ENCODE measurements around the gene CTCFL.
"Not testable (repeated sequence)": the region's sequence is repeated elsewhere in the genome, so short reads cannot be mapped to it uniquely, and the experiment has no call there.

Gene CTCFL

GRCh38 chr20:57498425-57499400, 26.2 kb downstream of the CTCFL start:
- Mint-ChIP-seq H3K4me1 (ENCODE audit: low read depth) (peaks cover 12% of the 10 kb centered on the region), H3K9me3 (no peaks in the 10 kb centered on the region), H3K27me3 (ENCODE audit: low read depth) (peaks cover 64% of the 10 kb centered on the region), H3K4me3 (no peak overlapping the region), H3K27ac (no peak overlapping the region), H3K36me3 (ENCODE audit: low read depth) (no peaks in the 10 kb centered on the region)

- H3K9me3 Mint-ChIP-seq, result no peaks in the 10 kb centered on the region
- peaks cover 12% of the 10 kb centered on the region for H3K4me1 Mint-ChIP-seq (ENCODE audit: low read depth)
- no peaks in the 10 kb centered on the region for H3K36me3 Mint-ChIP-seq (ENCODE audit: low read depth)
- H3K27ac Mint-ChIP-seq, result no peak overlapping the region
- H3K4me3 Mint-ChIP-seq, result no peak overlapping the region
- peaks cover 61% of the 10 kb centered on the region for H3K27me3 Mint-ChIP-seq (ENCODE audit: low read depth)
Measured at GRCh38 chr20:57496592-57496991, 28.3 kb downstream of the CTCFL start.

GRCh38 chr20:57495978-57496377, 29.0 kb downstream of the CTCFL start:
- Mint-ChIP-seq H3K4me3 (no peak overlapping the region), H3K27me3 (ENCODE audit: low read depth) (peaks cover 57% of the 10 kb centered on the region), H3K36me3 (ENCODE audit: low read depth) (no peaks in the 10 kb centered on the region), H3K4me1 (ENCODE audit: low read depth) (peaks cover 12% of the 10 kb centered on the region), H3K27ac (no peak overlapping the region), H3K9me3 (no peaks in the 10 kb centered on the region)

GRCh38 chr20:57493091-57493615, 31.8 kb downstream of the CTCFL start:
- Mint-ChIP-seq H3K27me3 (ENCODE audit: low read depth) (peaks cover 61% of the 10 kb centered on the region), H3K36me3 (ENCODE audit: low read depth) (no peaks in the 10 kb centered on the region), H3K27ac (no peak overlapping the region), H3K4me1 (ENCODE audit: low read depth) (peaks cover 5% of the 10 kb centered on the region), H3K9me3 (no peaks in the 10 kb centered on the region), H3K4me3 (no peak overlapping the region)

GRCh38 chr20:57491373-57491772, 33.6 kb downstream of the CTCFL start:
- peaks cover 4% of the 10 kb centered on the region for H3K4me1 Mint-ChIP-seq (ENCODE audit: low read depth)
- no peaks in the 10 kb centered on the region for H3K36me3 Mint-ChIP-seq (ENCODE audit: low read depth)
- no peak overlapping the region for H3K27ac Mint-ChIP-seq
- no peak overlapping the region for H3K4me3 Mint-ChIP-seq
- no peaks in the 10 kb centered on the region for H3K9me3 Mint-ChIP-seq
- H3K27me3 Mint-ChIP-seq (ENCODE audit: low read depth), result peaks cover 61% of the 10 kb centered on the region

- H3K27ac Mint-ChIP-seq; H3K4me1 Mint-ChIP-seq (ENCODE audit: low read depth); H3K9me3 Mint-ChIP-seq; H3K4me3 Mint-ChIP-seq; H3K36me3 Mint-ChIP-seq (ENCODE audit: low read depth): not testable (repeated sequence)
- H3K27me3 Mint-ChIP-seq (ENCODE audit: low read depth), result peaks cover 54% of the 10 kb centered on the region
Measured at GRCh38 chr20:57488277-57488676, 36.7 kb downstream of the CTCFL start.

GRCh38 chr20:57485770-57486169, 39.2 kb downstream of the CTCFL start:
- no peaks in the 10 kb centered on the region for H3K36me3 Mint-ChIP-seq (ENCODE audit: low read depth)
- no peaks in the 10 kb centered on the region for H3K4me1 Mint-ChIP-seq (ENCODE audit: low read depth)
- H3K27ac Mint-ChIP-seq, result no peak overlapping the region
- H3K4me3 Mint-ChIP-seq, result no peak overlapping the region
- H3K9me3 Mint-ChIP-seq, result no peaks in the 10 kb centered on the region
- H3K27me3 Mint-ChIP-seq (ENCODE audit: low read depth), result peaks cover 36% of the 10 kb centered on the region

GRCh38 chr20:57484772-57485171, 40.2 kb downstream of the CTCFL start:
- H3K9me3 Mint-ChIP-seq, result no peaks in the 10 kb centered on the region
- no peak overlapping the region for H3K27ac Mint-ChIP-seq
- no peaks in the 10 kb centered on the region for H3K36me3 Mint-ChIP-seq (ENCODE audit: low read depth)

GRCh38 chr20:57483287-57484050, 41.5 kb downstream of the CTCFL start:
- no peak overlapping the region for H3K4me3 Mint-ChIP-seq
- H3K36me3 Mint-ChIP-seq (ENCODE audit: low read depth), result no peaks in the 10 kb centered on the region
- no peaks in the 10 kb centered on the region for H3K4me1 Mint-ChIP-seq (ENCODE audit: low read depth)
- H3K27ac Mint-ChIP-seq, result no peak overlapping the region
- H3K27me3 Mint-ChIP-seq (ENCODE audit: low read depth), result peaks cover 30% of the 10 kb centered on the region
- H3K9me3 Mint-ChIP-seq, result no peaks in the 10 kb centered on the region

More at GRCh38 chr20:57484772-57485171, 40.2 kb downstream of the CTCFL start:
- Mint-ChIP-seq H3K27me3 (ENCODE audit: low read depth) (peaks cover 40% of the 10 kb centered on the region), H3K4me3 (no peak overlapping the region), H3K4me1 (ENCODE audit: low read depth) (no peaks in the 10 kb centered on the region)

- Mint-ChIP-seq H3K36me3 (ENCODE audit: low read depth) (no peaks in the 10 kb centered on the region), H3K9me3 (no peaks in the 10 kb centered on the region), H3K27ac (no peak overlapping the region), H3K27me3 (ENCODE audit: low read depth) (peaks cover 33% of the 10 kb centered on the region), H3K4me3 (no peak overlapping the region), H3K4me1 (ENCODE audit: low read depth) (no peaks in the 10 kb centered on the region)
Measured at GRCh38 chr20:57482796-57483195, 42.1 kb downstream of the CTCFL start.

GRCh38 chr20:57482148-57482547, 42.8 kb downstream of the CTCFL start:
- peaks cover 33% of the 10 kb centered on the region for H3K27me3 Mint-ChIP-seq (ENCODE audit: low read depth)
- H3K9me3 Mint-ChIP-seq, result no peaks in the 10 kb centered on the region
- no peaks in the 10 kb centered on the region for H3K4me1 Mint-ChIP-seq (ENCODE audit: low read depth)
- H3K36me3 Mint-ChIP-seq (ENCODE audit: low read depth), result no peaks in the 10 kb centered on the region
- no peak overlapping the region for H3K27ac Mint-ChIP-seq
- no peak overlapping the region for H3K4me3 Mint-ChIP-seq

GRCh38 chr20:57481281-57481711, 43.6 kb downstream of the CTCFL start:
- H3K9me3 Mint-ChIP-seq, result no peaks in the 10 kb centered on the region
- peaks cover 24% of the 10 kb centered on the region for H3K27me3 Mint-ChIP-seq (ENCODE audit: low read depth)
- no peak overlapping the region for H3K27ac Mint-ChIP-seq
- H3K36me3 Mint-ChIP-seq (ENCODE audit: low read depth), result no peaks in the 10 kb centered on the region
- no peaks in the 10 kb centered on the region for H3K4me1 Mint-ChIP-seq (ENCODE audit: low read depth)
- no peak overlapping the region for H3K4me3 Mint-ChIP-seq

- Mint-ChIP-seq H3K27ac (no peak overlapping the region), H3K4me3 (no peak overlapping the region), H3K36me3 (ENCODE audit: low read depth) (no peaks in the 10 kb centered on the region), H3K4me1 (ENCODE audit: low read depth) (no peaks in the 10 kb centered on the region), H3K9me3 (no peaks in the 10 kb centered on the region), H3K27me3 (ENCODE audit: low read depth) (peaks cover 19% of the 10 kb centered on the region)
Measured at GRCh38 chr20:57480444-57481160, 44.3 kb downstream of the CTCFL start.

- Mint-ChIP-seq H3K36me3 (ENCODE audit: low read depth) (no peaks in the 10 kb centered on the region), H3K4me3 (no peak overlapping the region), H3K27ac (no peak overlapping the region), H3K9me3 (no peaks in the 10 kb centered on the region), H3K4me1 (ENCODE audit: low read depth) (no peaks in the 10 kb centered on the region), H3K27me3 (ENCODE audit: low read depth) (peaks cover 21% of the 10 kb centered on the region)
Measured at GRCh38 chr20:57479196-57479595, 45.7 kb downstream of the CTCFL start.

Data from T-helper 1 cell treated with Interleukin-12 subunit alpha and Interleukin-12 subunit beta and Interleukin-4 antibody, amounts not matched to agents 30 μg/mL and 1 μg/mL, for 36 hours (primary cell).